CD4-positive, alpha-beta T cell (primary cell): ENCODE measurements around the gene KIAA0586. TPM values are rescaled to one million over a fixed set of nuclear protein-coding genes. Genes with fewer than 3 reads are reported as not detected.

Source experiments
- ATAC-seq: fragments of 200-7000 bp; cut with Tn5 transposase; one replicate; pipeline ENCODE4 v1.10.0; 2022; ENCODE audit warnings: mild to moderate bottlenecking; ENCODE audit not compliant: poor library complexity
- CTCF ChIA-PET: fragments of 350-600 bp; sonication (Branson Sonifier 250); formaldehyde crosslinking; loops from one replicate; lab custom pipeline; 2021; ENCODE audit warnings: antibody characterized with exemption, inconsistent platforms; lab: Charles Lee
- POLR2A ChIA-PET: fragments of 350-600 bp; sonication (Branson Sonifier 250); formaldehyde crosslinking; loops from one replicate; lab custom pipeline; 2021; ENCODE audit warnings: antibody characterized with exemption, inconsistent platforms; lab: Charles Lee
- DNase-seq, 14 experiments: peaks; one replicate each; pipeline ENCODE4 v3.0.0-alpha.2; 2013 to 2020; ENCODE audit warnings: mixed read lengths in 2 of 14
- H3K27ac ChIP-seq, 2 donors: one replicate each; pipeline versions ENCODE4 v1.5.1 to v1.7.0; 2013; ENCODE audit warnings: low read length in 2 of 2, low read depth in 1 of 2, mild to moderate bottlenecking in 1 of 2
- H3K27me3 ChIP-seq, 2 experiments: 1 replicate in 1 of 2; 2 replicates in 1 of 2; pipeline versions ENCODE4 v1.6.1 to v1.7.0; 2013; ENCODE audit warnings: low read length in 2 of 2, control low read depth in 1 of 2, mild to moderate bottlenecking in 1 of 2, moderate library complexity in 1 of 2; ENCODE audit not compliant: insufficient read depth in 2 of 2, control insufficient read depth in 1 of 2
- H3K36me3 ChIP-seq: one replicate; pipeline ENCODE4 v1.6.1; 2013; ENCODE audit warnings: low read length, control low read depth; ENCODE audit not compliant: insufficient read depth
- H3K4me1 ChIP-seq: one replicate; pipeline ENCODE4 v1.6.1; 2013; ENCODE audit warnings: low read length, control low read depth; ENCODE audit not compliant: insufficient read depth
- H3K4me3 ChIP-seq: one replicate; pipeline ENCODE4 v1.5.1; 2013; ENCODE audit warnings: mild to moderate bottlenecking, low read length, moderate library complexity
- H3K9me3 ChIP-seq, 2 experiments: 1 replicate in 1 of 2; 2 replicates in 1 of 2; pipeline versions ENCODE4 v1.6.1 to v1.7.0; 2013; ENCODE audit warnings: low read length in 2 of 2, mild to moderate bottlenecking in 2 of 2, control low read depth in 1 of 2, moderate library complexity in 1 of 2; ENCODE audit not compliant: control insufficient read depth in 1 of 2, insufficient read depth in 1 of 2
- H3K27ac Mint-ChIP-seq: one replicate; pipeline ENCODE4 v1.8.0; 2020; ENCODE audit warnings: mixed read lengths
- H3K27me3 Mint-ChIP-seq: one replicate; pipeline ENCODE4 v1.8.0; 2021; ENCODE audit warnings: mixed read lengths
- H3K36me3 Mint-ChIP-seq: one replicate; pipeline ENCODE4 v1.8.0; 2021; ENCODE audit warnings: low read depth, mixed read lengths
- H3K4me1 Mint-ChIP-seq: one replicate; pipeline ENCODE4 v1.8.0; 2021; ENCODE audit warnings: low read depth, mixed read lengths
- H3K4me3 Mint-ChIP-seq: one replicate; pipeline ENCODE4 v1.8.0; 2020; ENCODE audit warnings: mild to moderate bottlenecking, mixed read lengths
- H3K9me3 Mint-ChIP-seq: one replicate; pipeline ENCODE4 v1.8.0; 2020; ENCODE audit warnings: mixed read lengths
- CTCF ChIP-seq: fragments of 200-600 bp; IDR thresholded peaks from one replicate; pipeline ENCODE4 v1.8.0; 2022; ENCODE audit warnings: antibody characterized with exemption, mild to moderate bottlenecking
- intact Hi-C, 2 experiments: fragments of 100-400 bp; cut with DNase I in 1 of 2; cut with micrococcal nuclease in 1 of 2; formaldehyde crosslinking; loops; one replicate each; pipeline versions ENCODE4 v1.15.1 to v1.9.0; 2023 to 2025; cut with DNase I, micrococcal nuclease
- total RNA-seq, 174 experiments: library from RNA in 2 of 174; stranded (reverse) in 2 of 174; gene quantifications; one replicate each; pipeline ENCODE4 v1.2.3 and lab custom pipeline; 2021 to 2026

KIAA0586 gene
- total RNA-seq, 2 experiments from 2014 or later = 16.5 to 18.2 TPM

GRCh38 chr14:58491593-58491992 is 64.1 kb downstream of the KIAA0586 start:
- ChIA-PET POLR2A (no interaction called here), CTCF (interaction anchor here (1.8 kb wide), 1 partner anchor 10 kb away, joined by 6 read pairs; no protein-coding TSS in a partner anchor)
- intact Hi-C loops = no loop called here
- Histone ChIP-seq H3K27ac (no peak overlapping the region), H3K36me3 (peaks cover 61% of the 10 kb centered on the region), H3K9me3 (no peaks in the 10 kb centered on the region), H3K27me3 (no peaks in the 10 kb centered on the region), H3K4me1 (no peaks in the 10 kb centered on the region), H3K4me3 (no peak overlapping the region)
- Mint-ChIP-seq H3K36me3 (peaks cover 43% of the 10 kb centered on the region), H3K9me3 (no peaks in the 10 kb centered on the region), H3K4me3 (no peak overlapping the region), H3K27ac (no peak overlapping the region), H3K27me3 (no peaks in the 10 kb centered on the region), H3K4me1 (no peaks in the 10 kb centered on the region)
- ATAC-seq (no peak), DNase-seq (no peak)
- no peak for TF ChIP-seq CTCF

DNA sequence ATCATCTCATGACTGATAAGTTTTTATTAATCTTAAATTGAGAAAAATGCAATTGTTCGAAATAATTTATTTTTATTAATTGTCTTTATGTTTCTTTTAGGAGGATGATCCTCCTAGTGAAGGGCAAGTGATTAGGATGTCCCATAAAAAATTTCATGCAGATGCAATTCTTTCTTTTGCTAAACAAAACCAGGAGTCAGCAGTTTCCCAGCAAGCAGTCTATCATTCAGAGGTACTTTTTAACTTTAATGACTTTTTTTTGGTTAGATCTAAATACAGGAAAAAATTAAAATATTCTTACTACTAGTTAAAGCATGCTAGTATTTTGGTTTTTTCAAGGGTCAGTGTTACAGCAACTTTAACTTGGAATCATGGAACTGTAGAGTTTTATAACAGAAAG is 64.5 kb downstream of the KIAA0586 start:
- ChIA-PET POLR2A (no interaction called here), CTCF (interaction anchor here (1.8 kb wide), 1 partner anchor 9 kb away, joined by 6 read pairs; no protein-coding TSS in a partner anchor)
- H3K36me3 ChIP-seq = peaks cover 57% of the 10 kb centered on the region
- no peak for TF ChIP-seq CTCF
- Mint-ChIP-seq H3K9me3 (no peaks in the 10 kb centered on the region), H3K36me3 (peaks cover 42% of the 10 kb centered on the region), H3K4me3 (no peak overlapping the region), H3K27ac (no peak overlapping the region), H3K4me1 (no peaks in the 10 kb centered on the region), H3K27me3 (no peaks in the 10 kb centered on the region)
- H3K9me3 ChIP-seq = no peaks in the 10 kb centered on the region
- DNase-seq = no peak
- no peak overlapping the region for H3K4me3 ChIP-seq
- intact Hi-C loops = no loop called here
- no peak for ATAC-seq
- no peak overlapping the region for H3K27ac ChIP-seq
- no peaks in the 10 kb centered on the region for H3K4me1 ChIP-seq
- H3K27me3 ChIP-seq = no peaks in the 10 kb centered on the region

DNA sequence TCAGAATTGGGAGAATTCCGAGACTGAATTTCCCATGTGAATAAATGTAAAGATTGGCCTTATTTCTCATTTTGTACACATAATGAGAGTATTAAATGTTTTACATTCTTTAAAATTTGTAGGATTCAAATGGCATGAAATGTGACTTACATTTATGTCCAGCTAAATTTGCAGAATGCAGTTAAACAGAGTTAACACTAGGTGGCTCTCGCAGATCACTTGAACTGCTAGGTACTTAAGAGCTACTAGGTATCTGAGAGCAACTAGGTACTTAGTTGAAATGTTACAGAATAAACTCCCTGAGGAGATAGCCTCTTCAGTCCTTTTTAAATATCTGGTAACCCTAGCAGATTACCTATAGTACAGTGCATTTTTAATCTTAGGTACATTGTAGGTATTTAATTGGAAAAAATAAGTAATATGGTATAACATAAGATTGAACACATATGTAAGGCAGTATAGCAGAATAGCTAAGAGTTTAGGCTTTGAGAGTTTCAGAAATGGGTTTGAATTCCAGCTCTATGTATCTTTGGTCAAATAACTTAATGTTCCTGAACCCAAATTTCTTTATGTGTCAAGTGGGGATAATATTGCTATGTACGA is 73.8 kb downstream of the KIAA0586 start:
- no peaks in the 10 kb centered on the region for H3K27me3 ChIP-seq
- no peaks in the 10 kb centered on the region for H3K4me1 Mint-ChIP-seq
- H3K4me3 Mint-ChIP-seq = no peak overlapping the region
- no peaks in the 10 kb centered on the region for H3K4me1 ChIP-seq
- DNase-seq = peak in 5 of 14 experiments; percentile 21 to 70 (median 46)
- no peaks in the 10 kb centered on the region for H3K9me3 ChIP-seq
- peaks cover 23% of the 10 kb centered on the region for H3K36me3 ChIP-seq
- peak; percentile 71 for ATAC-seq
- H3K9me3 Mint-ChIP-seq = no peaks in the 10 kb centered on the region
- CTCF ChIA-PET = interaction anchor here (0.6 to 1.8 kb wide), 26 partner anchors 9 to 1076 kb away, joined by 3 to 19 read pairs (median 4); partner anchors contain the start of gene CCDC175
- H3K27ac Mint-ChIP-seq = no peak overlapping the region
- POLR2A ChIA-PET = interaction anchor here (1.0 to 1.6 kb wide), 2 partner anchors 137 to 554 kb away, joined by 3 to 4 read pairs; partner anchors contain the start of gene DACT1
- intact Hi-C loops = loop anchor here (1.0 to 5.0 kb wide), 7 partner anchors 136 to 941 kb away; partner anchors contain the start of gene DACT1 (in 1 of the 2)
- peak; percentile 82 for TF ChIP-seq CTCF
- H3K27ac ChIP-seq = no peak overlapping the region
- H3K27me3 Mint-ChIP-seq = no peaks in the 10 kb centered on the region
- H3K4me3 ChIP-seq = no peak overlapping the region
- H3K36me3 Mint-ChIP-seq = peaks cover 58% of the 10 kb centered on the region
